Stimulated activated CD8-positive, alpha-beta memory T cell treated with anti-CD3 and anti-CD28 coated beads, Interleukin-2, amount 100 ng/mL, for 48 hours (primary cell): Measurements from ENCODE around the gene PDZRN3.

Experiments
- DNase-seq, 2 donors: peaks; one replicate each; pipeline ENCODE4 v3.0.0-alpha.2; 2020; ENCODE audit warnings: low read depth in 2 of 2

PDZRN3 gene

DNA sequence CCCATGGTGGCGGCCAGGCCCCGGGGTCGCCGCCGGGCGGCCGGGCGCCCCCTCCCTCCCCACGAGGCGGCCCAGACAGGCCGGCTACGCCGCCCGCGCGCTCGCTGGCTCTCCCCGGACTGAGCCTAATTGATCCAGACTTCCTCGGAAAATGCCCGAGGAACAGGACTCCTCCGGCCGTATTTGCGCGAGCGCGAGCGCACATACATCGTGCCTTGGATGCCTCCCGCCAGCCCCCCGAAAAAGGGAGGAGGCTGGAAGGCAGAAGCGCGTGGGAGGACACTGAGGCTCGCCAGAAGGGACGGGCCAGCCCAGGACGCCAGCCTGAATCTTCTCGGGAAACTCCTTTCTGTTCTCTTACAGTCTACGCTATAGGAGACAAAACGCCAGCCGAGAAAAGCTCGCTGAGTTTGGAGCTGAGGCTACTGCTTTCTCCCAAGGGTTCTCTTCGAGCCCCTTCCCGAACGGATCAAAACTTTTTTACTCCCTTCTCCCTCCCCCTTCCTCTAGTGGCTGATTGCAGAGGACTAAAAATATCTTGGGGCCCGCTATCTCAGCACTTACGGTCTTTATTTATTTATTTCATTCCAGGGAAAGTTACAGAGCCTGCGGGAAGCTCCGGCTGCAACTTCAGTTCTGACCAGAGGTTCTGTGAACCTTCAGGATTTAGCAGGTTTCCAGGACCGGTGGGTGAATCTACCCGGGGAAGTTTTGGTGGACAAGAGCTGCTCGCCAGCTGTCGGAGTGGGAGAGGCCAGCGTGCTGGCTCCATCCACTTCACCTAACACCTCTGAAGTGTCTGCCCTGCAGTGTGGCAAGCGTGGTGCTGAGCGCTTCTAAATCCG, at the start of gene PDZRN3:
PDZRN3 (minus strand) TSS at position 121 of the 845 bp plus-strand sequence.
- no peak for DNase-seq

DNA sequence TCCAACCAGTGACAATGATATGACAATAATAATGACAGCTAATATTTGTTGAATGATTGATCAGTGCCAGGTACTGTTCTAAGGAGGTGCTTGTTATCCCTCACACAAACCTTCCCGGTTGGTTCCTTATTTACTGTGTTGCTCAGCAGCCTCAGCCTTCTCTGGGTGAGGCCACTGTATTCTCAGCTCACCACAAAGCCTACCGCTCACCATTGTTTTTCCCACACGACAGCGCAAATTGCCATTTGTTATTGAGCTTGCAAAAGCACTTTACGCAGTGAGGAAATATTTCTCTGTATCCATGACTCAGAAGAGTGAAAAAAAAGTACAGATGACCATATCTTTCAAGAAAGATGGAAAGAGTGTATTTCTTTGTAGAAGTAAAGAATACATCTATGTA, 49.5 kb upstream of the PDZRN3 start:
- no peak for DNase-seq

- DNase-seq: no peak
Observed at GRCh38 chr3:73669260-73669659, 44.5 kb upstream of the PDZRN3 start.

GRCh38 chr3:73668391-73668790, 43.6 kb upstream of the PDZRN3 start:
- no peak for DNase-seq

GRCh38 chr3:73667889-73668288, 43.1 kb upstream of the PDZRN3 start:
- DNase-seq: no peak

GRCh38 chr3:73665286-73665685, 40.5 kb upstream of the PDZRN3 start:
- no peak for DNase-seq

DNA sequence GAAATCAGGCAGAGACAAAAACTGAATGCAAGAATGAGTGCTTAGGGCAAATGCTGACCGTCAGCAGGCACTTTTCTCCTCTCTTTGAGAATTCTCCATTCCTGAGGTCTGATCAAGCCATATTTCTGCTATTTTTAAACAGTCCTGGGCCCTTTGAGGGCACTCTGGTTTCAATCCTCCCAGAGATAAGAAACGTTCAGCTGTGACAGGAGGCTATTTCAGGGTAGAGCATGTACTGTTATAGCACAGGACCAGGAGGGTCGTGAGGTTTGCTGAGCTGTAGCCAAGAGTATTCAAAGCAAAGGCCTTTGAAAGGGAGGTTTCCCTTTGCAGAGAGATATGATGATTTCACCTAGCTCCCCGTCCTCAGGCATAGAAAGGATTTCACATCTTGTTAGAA, 39.6 kb upstream of the PDZRN3 start:
- no peak for DNase-seq

GRCh38 chr3:73663495-73663894, 38.8 kb upstream of the PDZRN3 start:
- DNase-seq: no peak

DNA sequence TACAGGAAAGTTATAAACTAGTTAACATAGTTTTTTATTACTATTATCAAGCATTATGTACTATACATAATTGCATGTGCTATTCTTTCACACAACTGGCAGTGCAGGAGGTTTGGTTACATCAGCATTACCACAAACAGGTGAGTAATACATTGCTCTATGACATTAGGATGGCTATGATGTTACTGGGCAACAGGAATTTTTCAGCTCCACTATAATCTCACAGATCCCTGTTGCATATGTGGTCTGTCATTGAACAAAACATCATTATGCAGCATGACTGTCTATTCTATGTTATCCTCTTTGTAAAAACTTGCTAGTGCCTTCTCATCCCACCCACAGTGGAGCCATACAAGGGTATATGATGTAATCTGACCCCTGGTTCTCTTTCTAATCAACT, 36.5 kb upstream of the PDZRN3 start:
- no peak for DNase-seq

GRCh38 chr3:73658227-73658626, 33.5 kb upstream of the PDZRN3 start:
- no peak for DNase-seq

- DNase-seq: no peak
Observed at GRCh38 chr3:73657186-73657585, 32.4 kb upstream of the PDZRN3 start.

DNA sequence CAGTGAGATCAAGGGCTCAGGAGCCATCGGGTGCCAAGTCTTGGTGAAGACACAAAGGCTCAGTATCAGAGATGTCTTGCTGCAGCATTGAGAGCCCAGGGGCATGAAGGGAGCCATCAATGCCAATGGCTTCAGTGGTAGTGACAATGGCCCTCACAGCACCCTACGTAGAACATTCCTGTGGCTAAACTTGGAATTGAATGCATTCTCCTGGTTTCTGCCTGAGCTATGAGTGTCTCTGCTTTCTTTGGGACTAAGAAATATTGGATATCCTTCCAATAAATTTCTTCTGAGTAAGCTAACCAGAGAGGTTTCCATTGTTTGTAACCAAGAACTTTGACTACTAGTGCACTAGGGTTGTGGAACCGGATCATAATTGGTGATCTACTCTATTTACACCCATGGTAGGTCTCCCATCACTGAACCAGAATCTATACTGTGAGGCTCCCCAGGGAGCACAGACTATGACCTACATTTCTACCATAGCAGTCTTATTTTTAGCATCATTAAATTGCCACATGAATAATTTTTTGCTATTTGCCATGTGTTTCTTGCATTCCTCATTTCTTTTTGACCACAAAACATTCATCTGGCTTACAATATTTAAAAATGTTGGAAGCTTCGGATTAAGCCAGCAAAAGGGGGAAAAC, 31.6 kb upstream of the PDZRN3 start:
- DNase-seq: no peak

GRCh38 chr3:73655197-73655596, 30.5 kb upstream of the PDZRN3 start:
- no peak for DNase-seq

DNA sequence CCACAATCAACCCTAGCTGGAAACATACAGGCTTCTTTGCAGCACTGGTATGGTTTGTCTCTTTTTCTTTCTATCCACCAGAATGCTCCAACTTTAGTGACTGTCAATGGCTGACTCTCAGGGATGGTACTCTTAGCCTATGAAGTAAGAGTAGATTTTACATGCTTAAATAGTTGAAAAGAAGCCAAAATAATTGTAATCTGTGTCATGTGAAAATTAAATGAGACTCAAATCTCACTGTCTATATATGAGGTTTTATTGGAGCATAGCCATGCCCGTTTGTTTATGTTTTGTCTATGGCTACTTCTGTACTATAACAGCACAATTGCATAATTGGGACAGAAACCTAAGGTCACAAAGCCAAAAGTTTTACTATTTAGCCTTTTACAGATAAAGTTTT, 29.1 kb upstream of the PDZRN3 start:
- no peak for DNase-seq

DNA sequence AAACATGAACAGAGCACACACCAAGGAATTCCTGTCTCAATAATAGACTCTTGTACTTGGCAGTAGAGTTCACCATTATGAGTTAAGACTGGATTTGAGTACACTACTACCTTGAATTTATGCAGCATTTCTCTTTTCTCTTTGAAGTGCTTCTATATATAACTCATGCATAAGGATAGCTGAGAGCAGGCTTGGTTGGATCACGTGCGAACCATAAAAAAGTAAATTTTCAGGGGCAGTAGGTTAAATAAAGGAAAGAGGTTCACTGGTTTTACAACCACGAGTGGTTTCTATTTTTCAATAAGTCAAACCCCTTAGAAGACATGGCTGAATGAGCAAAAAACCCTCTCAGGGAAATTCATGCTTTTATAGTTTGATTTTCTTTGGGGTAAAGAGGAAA, 28.6 kb upstream of the PDZRN3 start:
- DNase-seq: no peak

DNA sequence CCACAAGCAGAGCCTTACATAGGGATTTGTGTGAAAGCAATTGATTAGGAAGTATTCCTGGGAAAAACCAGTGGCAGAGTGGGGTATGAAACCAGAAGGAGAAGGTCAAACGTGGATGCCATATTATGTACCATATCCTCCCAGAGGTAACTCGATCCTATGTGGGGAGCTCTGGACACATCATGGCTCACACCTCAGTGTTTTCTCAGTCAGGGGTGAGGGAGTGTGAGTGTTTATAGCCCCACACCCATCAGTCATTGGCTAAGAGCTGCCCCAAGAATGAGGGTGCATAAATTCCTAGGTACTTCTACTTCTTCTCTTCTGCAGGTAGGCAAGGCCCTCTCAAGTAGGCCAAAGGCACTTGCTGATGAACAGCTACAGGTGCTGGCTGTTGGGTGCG, 28.2 kb upstream of the PDZRN3 start:
- DNase-seq: no peak

DNA sequence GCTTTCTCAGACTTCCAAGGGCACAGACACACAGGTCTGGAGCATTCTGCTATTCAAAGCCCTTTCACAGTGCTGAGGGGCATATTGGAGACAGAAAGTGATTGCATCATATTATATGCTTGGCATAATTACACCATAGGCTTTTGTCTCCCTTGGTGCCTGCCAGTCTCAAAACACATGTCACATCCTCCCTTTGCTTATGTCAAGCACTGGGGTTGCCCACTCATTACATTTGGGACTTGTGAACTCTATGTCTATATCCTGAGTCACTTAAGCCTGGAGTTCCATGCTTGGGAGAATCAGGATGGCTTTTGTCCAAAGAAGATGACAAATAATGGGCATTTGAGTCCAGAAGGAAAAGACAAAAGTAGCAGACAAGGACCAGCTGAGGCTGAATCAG, 12.3 kb upstream of the PDZRN3 start:
- DNase-seq: no peak

DNA sequence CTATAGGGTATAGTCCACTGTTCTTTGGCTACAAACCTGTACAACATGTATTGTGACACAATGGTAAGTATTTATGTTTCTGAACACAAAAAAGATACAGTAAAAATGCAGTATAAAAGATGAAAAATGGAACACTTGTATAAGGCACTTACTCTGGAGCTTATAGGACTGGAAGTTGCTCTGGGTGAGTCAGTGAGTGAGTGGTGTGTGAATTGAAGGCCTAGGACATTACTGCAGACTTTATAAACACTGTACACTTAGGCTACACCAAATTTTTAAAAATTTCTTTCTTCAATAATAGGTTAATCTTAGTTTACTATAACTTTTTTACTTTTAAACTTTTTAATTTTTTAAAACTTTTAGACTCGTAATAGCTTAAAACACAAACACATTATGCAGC, 10.5 kb upstream of the PDZRN3 start:
- DNase-seq: no peak

DNA sequence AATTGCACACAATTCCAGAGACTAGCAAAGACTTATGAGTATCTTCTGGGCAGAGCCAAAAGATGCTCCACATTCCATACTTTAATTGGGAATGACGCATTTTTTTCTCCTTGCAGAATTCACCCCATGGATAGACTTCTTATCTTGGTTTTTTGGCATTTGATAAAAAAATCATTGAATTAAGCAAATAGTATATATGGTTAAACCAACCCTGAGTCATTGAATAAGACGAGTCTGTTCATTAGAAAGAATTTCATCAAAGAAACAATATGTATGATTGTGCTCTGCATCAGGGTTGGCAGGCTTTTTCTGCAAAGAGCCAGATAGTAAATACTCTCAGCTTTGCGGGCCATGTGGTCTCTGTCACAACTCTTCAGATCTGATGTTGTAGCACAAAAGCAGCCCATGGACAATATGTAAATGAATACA, 9.2 kb upstream of the PDZRN3 start:
- no peak for DNase-seq

DNA sequence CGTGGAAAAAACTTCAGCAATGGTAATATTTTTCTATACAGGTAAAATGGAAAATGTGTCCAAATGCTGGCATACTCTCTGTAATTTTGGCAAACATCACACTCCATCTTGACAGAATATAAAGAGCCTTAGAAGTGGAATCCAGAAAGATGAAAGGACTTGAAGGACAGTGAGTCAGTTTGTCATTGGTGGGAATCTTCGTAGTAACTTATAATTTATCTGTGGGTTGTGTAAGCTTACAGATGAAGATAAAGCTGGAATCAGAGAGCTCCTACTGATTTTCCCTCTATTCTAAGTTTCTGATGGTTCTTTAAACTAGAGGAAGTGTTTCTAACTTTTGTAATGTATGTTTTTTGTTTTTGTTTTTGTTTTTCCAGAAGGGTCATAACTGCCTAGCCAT, 8.7 kb upstream of the PDZRN3 start:
- no peak for DNase-seq

DNA sequence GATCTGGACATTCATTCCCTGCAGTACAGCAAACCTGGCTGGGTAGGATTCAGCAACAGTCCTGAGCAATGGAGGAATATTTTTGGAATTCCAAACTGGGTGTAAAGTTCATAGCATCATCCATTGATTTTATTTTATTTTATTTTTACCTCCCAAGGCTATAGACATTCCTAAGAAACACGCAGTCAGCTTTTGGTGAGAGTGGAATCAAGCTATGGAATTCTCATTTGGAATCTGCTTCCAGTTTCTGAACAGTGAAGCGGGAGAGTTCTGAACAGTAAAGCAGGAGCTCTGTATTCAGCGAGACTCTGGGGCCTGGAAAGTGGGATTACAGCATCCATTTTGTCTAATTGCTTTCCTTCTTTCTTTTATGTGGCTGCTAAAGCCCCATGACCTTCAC, 1.4 kb upstream of the PDZRN3 start:
- DNase-seq: no peak

DNA sequence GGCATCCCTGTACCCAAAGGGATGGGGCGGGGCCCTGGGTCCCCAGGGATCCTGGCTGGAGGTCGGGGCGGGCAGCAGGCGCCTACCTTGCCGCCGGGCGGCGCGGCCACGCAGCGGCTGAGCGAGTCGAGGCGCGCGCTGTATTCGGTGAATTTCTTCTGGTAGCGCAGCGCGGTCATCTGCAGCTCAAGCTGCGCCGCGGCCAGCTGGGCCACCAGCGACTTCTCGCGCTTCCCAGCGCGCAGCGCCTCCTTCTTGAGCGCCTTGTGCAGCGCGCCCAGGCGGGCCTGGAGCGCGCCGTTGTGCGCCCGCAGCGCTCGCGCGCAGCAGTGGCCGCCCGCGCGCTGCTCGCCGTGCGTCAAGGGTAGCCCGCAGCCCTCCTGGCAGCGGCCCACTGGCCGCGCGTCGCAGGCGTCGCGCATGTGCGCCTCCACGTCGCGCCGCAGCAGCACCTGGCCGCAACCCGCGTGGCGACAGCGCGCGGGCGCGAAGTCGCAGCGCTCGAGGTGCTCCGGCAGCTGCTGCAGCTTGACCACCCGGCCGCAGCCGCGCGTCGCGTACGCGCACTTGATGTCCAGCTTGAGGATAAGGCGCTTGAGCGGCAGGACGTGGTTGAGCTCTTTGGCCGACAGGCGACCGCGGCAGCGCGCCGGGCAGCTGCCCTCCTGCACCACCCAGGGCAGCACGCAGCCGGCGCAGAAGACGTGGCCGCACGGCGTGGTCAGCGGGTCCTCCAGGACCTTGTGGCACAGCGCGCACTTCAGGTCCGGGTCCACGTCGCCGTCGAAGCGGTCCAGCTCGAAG, 522 bp downstream of the PDZRN3 start:
- DNase-seq: no peak

DNA sequence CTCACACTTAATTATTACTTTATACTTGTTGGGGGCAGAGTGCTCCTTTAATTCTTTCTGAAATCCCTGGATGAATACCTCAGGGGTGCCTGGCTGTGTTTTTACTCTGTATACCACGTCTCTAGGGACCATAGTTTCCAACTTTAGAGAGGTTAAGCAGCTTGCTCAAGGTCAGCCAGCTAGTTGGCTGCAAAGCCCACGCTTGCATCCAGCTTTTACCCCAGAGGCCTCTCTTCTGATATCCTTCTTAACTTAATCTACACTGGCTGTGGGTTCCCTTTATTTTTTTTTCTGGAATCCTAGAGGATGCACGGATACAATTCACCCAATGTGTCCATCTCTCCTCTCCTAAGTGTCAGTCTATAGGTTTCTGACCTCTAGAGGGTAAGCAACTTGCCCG, 1.4 kb downstream of the PDZRN3 start:
- no peak for DNase-seq
